ENCODE data around the gene KAT5. TPM values are rescaled to one million over a fixed set of nuclear protein-coding genes. Genes with fewer than 3 reads are reported as not detected.

The KAT5 gene
- total and polyA plus RNA-seq, 2 of the 13 experiments (the other 11 are each of a cell fraction or from before 2014, with no cell fraction given): 35.2 to 48.3 TPM

GRCh38 chr11:65692367-65692766, 19.7 kb upstream of the KAT5 start:
- ChIA-PET CTCF (ENCODE audit: low intra/inter-chr PET ratio, low total read pairs) (no interaction called here), POLR2A (no interaction called here)
- no peak for TF ChIP-seq ARNT2 (CRISPR knock-in tag; IDR thresholded peaks at IDR 0.05; ENCODE audit: low read depth)
- TF ChIP-seq STAG1 (CRISPR knock-in tag; IDR thresholded peaks at IDR 0.05): no peak
- no peak for TF ChIP-seq TAF1 (CRISPR knock-in tag; IDR thresholded peaks at IDR 0.05)
- TF ChIP-seq TRAFD1 (CRISPR knock-in tag; IDR thresholded peaks at IDR 0.05; ENCODE audit: borderline replicate concordance): no peak
- TF ChIP-seq ZNF570 (CRISPR knock-in tag; IDR thresholded peaks at IDR 0.05; ENCODE audit: borderline replicate concordance): no peak
- TF ChIP-seq HNF1A (IDR thresholded peaks at IDR 0.05; ENCODE audit: low read depth): no peak
- TF ChIP-seq HNF1A (CRISPR knock-in tag; IDR thresholded peaks at IDR 0.05; ENCODE audit: borderline replicate concordance): no peak
- no peak for TF ChIP-seq ZFP37 (CRISPR knock-in tag; IDR thresholded peaks at IDR 0.05; ENCODE audit: borderline replicate concordance)
- TF ChIP-seq ZFX (CRISPR knock-in tag; IDR thresholded peaks at IDR 0.05; ENCODE audit: low read depth): no peak
- no peak for TF ChIP-seq ZMAT3 (CRISPR knock-in tag; conservative IDR thresholded peaks at IDR 0.05)
- no peak for TF ChIP-seq RELA (CRISPR knock-in tag; IDR thresholded peaks at IDR 0.05)
- no peak for TF ChIP-seq RFXANK (CRISPR knock-in tag; IDR thresholded peaks at IDR 0.05)
- TF ChIP-seq PAXIP1 (CRISPR knock-in tag; conservative IDR thresholded peaks at IDR 0.05): no peak
- TF ChIP-seq IRX3 (CRISPR knock-in tag; IDR thresholded peaks at IDR 0.05; ENCODE audit: borderline replicate concordance, low read depth): no peak
- TF ChIP-seq FOXO4 (CRISPR knock-in tag; conservative IDR thresholded peaks at IDR 0.05): no peak

More at GRCh38 chr11:65692367-65692766, 19.7 kb upstream of the KAT5 start:
- Histone ChIP-seq H3K27ac (ENCODE audit: extremely low read length, insufficient read depth, low read length) (no peak overlapping the region), H3K4me1 (ENCODE audit: insufficient read depth, low read length) (peaks cover 15% of the 10 kb centered on the region), H3K79me2 (ENCODE audit: insufficient read depth, low read length) (no peaks in the 10 kb centered on the region), H2AFZ (ENCODE audit: low read length) (no peak overlapping the region), H3K36me3 (replicated peaks in 1 of 2; ENCODE audit: control insufficient read depth in 1 of 2, insufficient read depth in 2 of 2, low read length in 2 of 2) (no peaks in the 10 kb centered on the region), H3K27me3 (ENCODE audit: control insufficient read depth in 1 of 2, insufficient read depth in 2 of 2, low read length in 2 of 2) (peaks cover 0 to 11% of the 10 kb centered on the region in 2 experiments; a peak in 2 of 5 replicates), H4K20me1 (ENCODE audit: insufficient read depth, low read length) (no peaks in the 10 kb centered on the region), H3K9me3 (ENCODE audit: low read length) (no peaks in the 10 kb centered on the region), H3K9ac (ENCODE audit: insufficient read depth, low read depth, low read length) (no peak overlapping the region), H3K4me3 (replicated peaks in 1 of 3; ENCODE audit: insufficient read depth in 1 of 3, low read depth in 2 of 3, low read length in 3 of 3) (no peak overlapping the region), H3K4me2 (ENCODE audit: low read depth, low read length) (no peak overlapping the region)
- DNase-seq (ENCODE audit: low spot score) (no peak), FAIRE-seq (no peak), ATAC-seq (no peak)
- in situ Hi-C loops (cut with HindIII; ENCODE audit: extremely low pct_ligation_motif_present, low pct_unique_long_range_greater_than_20kb): no loop called here
- no TSS peak for BruUV-seq (replicated peaks)
- intact Hi-C loops (cut with micrococcal nuclease; ENCODE audit: unreplicated experiment): no loop called here
- 61% methylated on average over 11 of the region's 11 CpGs for WGBS (ENCODE audit: low lambda C conversion rate)
